Chondrocyte (in vitro differentiated cells): ENCODE measurements around the gene RAP1GAP2. TPM values are rescaled to one million over a fixed set of nuclear protein-coding genes. Genes with fewer than 3 reads are reported as not detected.

Source experiments
- DNase-seq: peaks from one replicate; pipeline ENCODE4 v3.0.0; 2021; ENCODE audit warnings: mixed read lengths, low spot score
- H3K27ac Mint-ChIP-seq: one replicate; pipeline ENCODE4 v1.8.0; 2021; ENCODE audit warnings: mild to moderate bottlenecking, moderate library complexity, mixed read lengths; ENCODE audit not compliant: unreplicated experiment
- H3K27me3 Mint-ChIP-seq: 2 replicates; pipeline ENCODE4 v1.8.0; 2021; ENCODE audit warnings: low read depth, mixed read lengths
- H3K36me3 Mint-ChIP-seq: 2 replicates; pipeline ENCODE4 v1.8.0; 2021; ENCODE audit warnings: low read depth, mixed read lengths
- H3K4me1 Mint-ChIP-seq: 2 replicates; pipeline ENCODE4 v1.8.0; 2021; ENCODE audit warnings: low read depth, mild to moderate bottlenecking, mixed read lengths
- H3K4me3 Mint-ChIP-seq: one replicate; pipeline ENCODE4 v1.8.0; 2021; ENCODE audit warnings: mild to moderate bottlenecking, moderate library complexity, mixed read lengths; ENCODE audit not compliant: unreplicated experiment
- H3K9me3 Mint-ChIP-seq: 2 replicates; pipeline ENCODE4 v1.8.0; 2021; ENCODE audit warnings: low read depth, mixed read lengths
- CTCF ChIP-seq: fragments of 200-600 bp; sonication (generic); IDR thresholded peaks from 2 replicates; pipeline ENCODE4 v1.5.0; 2021; ENCODE audit warnings: antibody characterized with exemption, mild to moderate bottlenecking, moderate library complexity
- total RNA-seq: library from RNA; stranded (reverse); gene quantifications from 3 replicates; pipeline ENCODE4 v1.2.1, GENCODE V29; 2021

RAP1GAP2 gene
- total RNA-seq, 1 donor from 2014 or later: 3.4 TPM

- DNase-seq: no peak
- Mint-ChIP-seq H3K9me3 (no peaks in the 10 kb centered on the region), H3K4me1 (no peaks in the 10 kb centered on the region), H3K27me3 (peaks cover 10% of the 10 kb centered on the region), H3K4me3 (no peak overlapping the region), H3K36me3 (no peaks in the 10 kb centered on the region), H3K27ac (no peak overlapping the region)
- no peak for TF ChIP-seq CTCF
Observed at GRCh38 chr17:2789700-2790099, 6.5 kb upstream of the RAP1GAP2 start.

- DNase-seq: no peak
- H3K36me3 Mint-ChIP-seq: no peaks in the 10 kb centered on the region
- TF ChIP-seq CTCF: no peak
- no peaks in the 10 kb centered on the region for H3K4me1 Mint-ChIP-seq
- no peak overlapping the region for H3K27ac Mint-ChIP-seq
- peaks cover 18% of the 10 kb centered on the region for H3K27me3 Mint-ChIP-seq
- H3K9me3 Mint-ChIP-seq: no peaks in the 10 kb centered on the region
- H3K4me3 Mint-ChIP-seq: no peak overlapping the region
Observed at GRCh38 chr17:2792366-2793169, 3.7 kb upstream of the RAP1GAP2 start.

GRCh38 chr17:2794111-2794803, 2.0 kb upstream of the RAP1GAP2 start:
- Mint-ChIP-seq H3K9me3 (no peaks in the 10 kb centered on the region), H3K27me3 (peaks cover 29% of the 10 kb centered on the region), H3K4me3 (no peak overlapping the region), H3K27ac (no peak overlapping the region), H3K4me1 (no peaks in the 10 kb centered on the region), H3K36me3 (no peaks in the 10 kb centered on the region)
- no peak for TF ChIP-seq CTCF
- DNase-seq: no peak

- Mint-ChIP-seq H3K27ac (no peak overlapping the region), H3K27me3 (peaks cover 36% of the 10 kb centered on the region), H3K4me3 (no peak overlapping the region), H3K36me3 (no peaks in the 10 kb centered on the region), H3K4me1 (no peaks in the 10 kb centered on the region), H3K9me3 (no peaks in the 10 kb centered on the region)
- DNase-seq: no peak
- TF ChIP-seq CTCF: no peak
Observed at GRCh38 chr17:2795441-2796163, 636 bp upstream of the RAP1GAP2 start.

- H3K27ac Mint-ChIP-seq: no peak overlapping the region
- TF ChIP-seq CTCF: no peak
- H3K4me1 Mint-ChIP-seq: no peaks in the 10 kb centered on the region
- no peak overlapping the region for H3K4me3 Mint-ChIP-seq
- no peaks in the 10 kb centered on the region for H3K36me3 Mint-ChIP-seq
- H3K27me3 Mint-ChIP-seq: peaks cover 36% of the 10 kb centered on the region
- H3K9me3 Mint-ChIP-seq: no peaks in the 10 kb centered on the region
- no peak for DNase-seq
Observed at GRCh38 chr17:2797226-2797625, 988 bp downstream of the RAP1GAP2 start.
